ENCODE measurements around the gene FAM171A1. TPM values are rescaled to one million over a fixed set of nuclear protein-coding genes. Genes with fewer than 3 reads are reported as not detected.
A peak's percentile ranks its signal among the peaks of the same experiment; 100 is the strongest.

FAM171A1 gene
- total RNA-seq, 1 donor: 25.0 TPM

GRCh38 chr10:15374566-15374965, 3.5 kb upstream of the FAM171A1 start:
- Histone ChIP-seq H3K79me2 (ENCODE audit: insufficient read depth, low read length) (peaks cover 8% of the 10 kb centered on the region), H3K27me3 (ENCODE audit: insufficient read depth, low read length) (no peaks in the 10 kb centered on the region), H3K27ac (ENCODE audit: low read depth, low read length) (no peak overlapping the region), H2AFZ (ENCODE audit: low read length) (no peak overlapping the region), H3K4me1 (ENCODE audit: insufficient read depth, low read length) (no peaks in the 10 kb centered on the region), H4K20me1 (ENCODE audit: insufficient read depth, low read length) (no peaks in the 10 kb centered on the region), H3K4me3 (ENCODE audit: insufficient read depth, low read length) (no peak overlapping the region), H3K4me2 (ENCODE audit: insufficient read depth, low read length) (no peak overlapping the region), H3K36me3 (ENCODE audit: insufficient read depth, low read length) (no peaks in the 10 kb centered on the region), H3K9me3 (ENCODE audit: low read depth, low read length) (no peaks in the 10 kb centered on the region)
- TF ChIP-seq CTCF (IDR thresholded peaks at IDR 0.05; ENCODE audit: extremely low read depth, low read depth, low read length): no peak
- no peak for DNase-seq (ENCODE audit: insufficient read length, low spot score, missing footprints)

- no peak for DNase-seq (ENCODE audit: insufficient read length, low spot score, missing footprints)
- H3K4me1 ChIP-seq (ENCODE audit: insufficient read depth, low read length): no peaks in the 10 kb centered on the region
- H3K9me3 ChIP-seq (ENCODE audit: low read depth, low read length): no peaks in the 10 kb centered on the region
Measured at GRCh38 chr10:15374156-15374555, 3.1 kb upstream of the FAM171A1 start.

GRCh38 chr10:15373199-15373598, 2.1 kb upstream of the FAM171A1 start:
- no peak overlapping the region for H3K4me2 ChIP-seq (ENCODE audit: insufficient read depth, low read length)
- no peak overlapping the region for H2AFZ ChIP-seq (ENCODE audit: low read length)
- no peaks in the 10 kb centered on the region for H3K9me3 ChIP-seq (ENCODE audit: low read depth, low read length)
- H3K27ac ChIP-seq (ENCODE audit: low read depth, low read length): no peak overlapping the region
- no peak for DNase-seq (ENCODE audit: insufficient read length, low spot score, missing footprints)
- H3K79me2 ChIP-seq (ENCODE audit: insufficient read depth, low read length): peaks cover 20% of the 10 kb centered on the region
- H3K36me3 ChIP-seq (ENCODE audit: insufficient read depth, low read length): no peaks in the 10 kb centered on the region
- H3K27me3 ChIP-seq (ENCODE audit: insufficient read depth, low read length): no peaks in the 10 kb centered on the region
- no peak overlapping the region for H3K4me3 ChIP-seq (ENCODE audit: insufficient read depth, low read length)
- TF ChIP-seq CTCF (IDR thresholded peaks at IDR 0.05; ENCODE audit: extremely low read depth, low read depth, low read length): no peak
- H3K4me1 ChIP-seq (ENCODE audit: insufficient read depth, low read length): peaks cover 4% of the 10 kb centered on the region
- peaks cover 8% of the 10 kb centered on the region for H4K20me1 ChIP-seq (ENCODE audit: insufficient read depth, low read length)

More at GRCh38 chr10:15374156-15374555, 3.1 kb upstream of the FAM171A1 start:
- H3K4me2 ChIP-seq (ENCODE audit: insufficient read depth, low read length): no peak overlapping the region
- H4K20me1 ChIP-seq (ENCODE audit: insufficient read depth, low read length): no peaks in the 10 kb centered on the region
- H2AFZ ChIP-seq (ENCODE audit: low read length): no peak overlapping the region
- no peaks in the 10 kb centered on the region for H3K36me3 ChIP-seq (ENCODE audit: insufficient read depth, low read length)
- no peak for TF ChIP-seq CTCF (IDR thresholded peaks at IDR 0.05; ENCODE audit: extremely low read depth, low read depth, low read length)
- peaks cover 12% of the 10 kb centered on the region for H3K79me2 ChIP-seq (ENCODE audit: insufficient read depth, low read length)
- no peak overlapping the region for H3K27ac ChIP-seq (ENCODE audit: low read depth, low read length)
- no peaks in the 10 kb centered on the region for H3K27me3 ChIP-seq (ENCODE audit: insufficient read depth, low read length)
- no peak overlapping the region for H3K4me3 ChIP-seq (ENCODE audit: insufficient read depth, low read length)

GRCh38 chr10:15370212-15370855, 755 bp downstream of the FAM171A1 start:
- peaks cover 4% of the 10 kb centered on the region for H3K4me1 ChIP-seq (ENCODE audit: insufficient read depth, low read length)
- peaks cover 48% of the 10 kb centered on the region for H3K79me2 ChIP-seq (ENCODE audit: insufficient read depth, low read length)
- peak overlapping the region; percentile 86 for H3K4me2 ChIP-seq (ENCODE audit: insufficient read depth, low read length)
- H4K20me1 ChIP-seq (ENCODE audit: insufficient read depth, low read length): peaks cover 14% of the 10 kb centered on the region
- no peaks in the 10 kb centered on the region for H3K36me3 ChIP-seq (ENCODE audit: insufficient read depth, low read length)
- no peaks in the 10 kb centered on the region for H3K9me3 ChIP-seq (ENCODE audit: low read depth, low read length)
- H3K4me3 ChIP-seq (ENCODE audit: insufficient read depth, low read length): peak overlapping the region; percentile 79
- H3K27ac ChIP-seq (ENCODE audit: low read depth, low read length): peak overlapping the region; percentile 64
- peak; percentile 96 for DNase-seq (ENCODE audit: insufficient read length, low spot score, missing footprints)
- TF ChIP-seq CTCF (IDR thresholded peaks at IDR 0.05; ENCODE audit: extremely low read depth, low read depth, low read length): no peak
- H3K27me3 ChIP-seq (ENCODE audit: insufficient read depth, low read length): no peaks in the 10 kb centered on the region
- peak overlapping the region; percentile 80 for H2AFZ ChIP-seq (ENCODE audit: low read length)

All from osteoblast (primary cell).